Natural killer cell (primary cell): ENCODE measurements around the gene LANCL1. TPM values are rescaled to one million over a fixed set of nuclear protein-coding genes. Genes with fewer than 3 reads are reported as not detected.
"Not testable (repeated sequence)": the region's sequence is repeated elsewhere in the genome, so short reads cannot be mapped to it uniquely, and the experiment has no call there.

Experiments
- ATAC-seq, 3 donors: fragments of 150-1000 bp in 2 of 3; fragments of 200-7000 bp in 1 of 3; cut with Tn5 transposase; 1 replicate in 1 of 3; 2 replicates in 2 of 3; pipeline ENCODE4 v1.10.0; 2021; ENCODE audit warnings: mild to moderate bottlenecking in 2 of 3, moderate library complexity in 2 of 3
- DNase-seq, 2 donors: peaks; one replicate each; pipeline versions ENCODE4 v3.0.0 to v3.0.0-alpha.2; 2013 to 2021; ENCODE audit warnings: mixed read lengths in 1 of 2
- H3K27ac ChIP-seq: one replicate; pipeline ENCODE4 v1.5.1; 2013; ENCODE audit warnings: mild to moderate bottlenecking, low read length
- H3K27me3 ChIP-seq: one replicate; pipeline ENCODE4 v1.6.1; 2013; ENCODE audit warnings: low read length; ENCODE audit not compliant: control insufficient read depth, insufficient read depth
- H3K36me3 ChIP-seq: one replicate; pipeline ENCODE4 v1.6.1; 2013; ENCODE audit warnings: low read length; ENCODE audit not compliant: control insufficient read depth, insufficient read depth
- H3K4me1 ChIP-seq: one replicate; pipeline ENCODE4 v1.6.1; 2013; ENCODE audit warnings: low read length; ENCODE audit not compliant: control insufficient read depth, insufficient read depth
- H3K4me3 ChIP-seq: one replicate; pipeline ENCODE4 v1.5.1; 2013; ENCODE audit warnings: low read length
- H3K9me3 ChIP-seq: one replicate; pipeline ENCODE4 v1.6.1; 2013; ENCODE audit warnings: low read length; ENCODE audit not compliant: control insufficient read depth, insufficient read depth
- H3K27ac Mint-ChIP-seq, 2 donors: one replicate each; pipeline ENCODE4 v1.8.0; 2022; ENCODE audit warnings: mild to moderate bottlenecking in 2 of 2, mixed read lengths in 2 of 2, moderate library complexity in 1 of 2
- H3K27me3 Mint-ChIP-seq, 2 donors: one replicate each; pipeline ENCODE4 v1.8.0; 2022; ENCODE audit warnings: low read depth in 2 of 2, mixed read lengths in 2 of 2
- H3K36me3 Mint-ChIP-seq: one replicate; pipeline ENCODE4 v1.8.0; 2022; ENCODE audit warnings: mixed read lengths
- H3K4me1 Mint-ChIP-seq, 2 donors: one replicate each; pipeline ENCODE4 v1.8.0; 2022; ENCODE audit warnings: mixed read lengths in 2 of 2
- H3K4me3 Mint-ChIP-seq: one replicate; pipeline ENCODE4 v1.8.0; 2022; ENCODE audit warnings: mild to moderate bottlenecking, moderate library complexity, mixed read lengths
- H3K9me3 Mint-ChIP-seq, 2 donors: one replicate each; pipeline ENCODE4 v1.8.0; 2022; ENCODE audit warnings: mixed read lengths in 2 of 2
- WGBS: methylation state at CpG from one replicate; pipeline ENCODE4 v1.1.7; 2013; ENCODE audit warnings: missing lambda C conversion rate; ENCODE audit not compliant: insufficient coverage; 5-methylcytosine and 5-hydroxymethylcytosine counted together
- intact Hi-C: fragments of 100-400 bp; cut with micrococcal nuclease; formaldehyde crosslinking; loops from one replicate; pipeline ENCODE4 v1.14.2; 2022
- total RNA-seq, 4 donors: library from RNA; stranded (reverse); fragments of 120-200 nt in 1 of 4; gene quantifications; one replicate each; pipeline versions ENCODE4 v1.2.3 to v1.2.4, GENCODE V29; 2013 to 2022
- TF ChIP-seq, protein P1 (sequence below): fragments of 200-600 bp; IDR thresholded peaks from one replicate; pipeline ENCODE4 v1.8.0; 2022; ENCODE audit warnings: antibody characterized with exemption

Gene LANCL1
- total RNA-seq, 3 donors from 2014 or later (not counting 1 experiment from before 2014, with no cell fraction given) = 21.0 to 27.0 (median 24.4) TPM

DNA sequence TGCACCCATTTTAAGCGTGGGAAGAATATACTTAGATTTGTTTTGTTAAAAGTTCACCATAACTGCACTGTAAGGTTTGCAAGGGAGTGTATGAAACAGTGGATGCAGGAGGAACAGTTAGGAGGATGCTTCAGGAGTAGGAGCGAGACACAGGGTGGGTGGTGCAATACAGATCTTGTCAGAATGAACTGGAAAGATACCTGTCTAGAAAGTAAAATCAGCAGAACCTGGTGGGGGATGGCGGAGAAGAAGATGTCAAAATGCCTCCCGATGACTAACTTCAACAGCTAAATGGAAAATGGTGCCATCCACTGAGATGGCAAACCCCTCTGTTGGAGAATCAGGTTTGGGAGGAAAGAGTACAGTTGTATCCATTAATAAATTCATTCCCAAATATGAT, 18.2 kb downstream of the LANCL1 start:
- Mint-ChIP-seq H3K4me3 (no peak overlapping the region), H3K9me3 (no peaks in the 10 kb centered on the region), H3K27me3 (no peaks in the 10 kb centered on the region), H3K4me1 (peaks cover 4 to 15% of the 10 kb centered on the region in 2 donors), H3K36me3 (no peaks in the 10 kb centered on the region), H3K27ac (peak overlapping the region in 1 of 2 donors; percentile 15)
- Histone ChIP-seq H3K27me3 (no peaks in the 10 kb centered on the region), H3K4me1 (no peaks in the 10 kb centered on the region), H3K9me3 (no peaks in the 10 kb centered on the region), H3K4me3 (no peak overlapping the region), H3K27ac (no peak overlapping the region), H3K36me3 (peaks cover 25% of the 10 kb centered on the region)
- intact Hi-C loops = no loop called here
- 98% methylated on average over 4 of the region's 4 CpGs for WGBS
- TF ChIP-seq, protein P1, sequence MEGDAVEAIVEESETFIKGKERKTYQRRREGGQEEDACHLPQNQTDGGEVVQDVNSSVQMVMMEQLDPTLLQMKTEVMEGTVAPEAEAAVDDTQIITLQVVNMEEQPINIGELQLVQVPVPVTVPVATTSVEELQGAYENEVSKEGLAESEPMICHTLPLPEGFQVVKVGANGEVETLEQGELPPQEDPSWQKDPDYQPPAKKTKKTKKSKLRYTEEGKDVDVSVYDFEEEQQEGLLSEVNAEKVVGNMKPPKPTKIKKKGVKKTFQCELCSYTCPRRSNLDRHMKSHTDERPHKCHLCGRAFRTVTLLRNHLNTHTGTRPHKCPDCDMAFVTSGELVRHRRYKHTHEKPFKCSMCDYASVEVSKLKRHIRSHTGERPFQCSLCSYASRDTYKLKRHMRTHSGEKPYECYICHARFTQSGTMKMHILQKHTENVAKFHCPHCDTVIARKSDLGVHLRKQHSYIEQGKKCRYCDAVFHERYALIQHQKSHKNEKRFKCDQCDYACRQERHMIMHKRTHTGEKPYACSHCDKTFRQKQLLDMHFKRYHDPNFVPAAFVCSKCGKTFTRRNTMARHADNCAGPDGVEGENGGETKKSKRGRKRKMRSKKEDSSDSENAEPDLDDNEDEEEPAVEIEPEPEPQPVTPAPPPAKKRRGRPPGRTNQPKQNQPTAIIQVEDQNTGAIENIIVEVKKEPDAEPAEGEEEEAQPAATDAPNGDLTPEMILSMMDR = no peak
- no peak for DNase-seq
- no peak for ATAC-seq

DNA sequence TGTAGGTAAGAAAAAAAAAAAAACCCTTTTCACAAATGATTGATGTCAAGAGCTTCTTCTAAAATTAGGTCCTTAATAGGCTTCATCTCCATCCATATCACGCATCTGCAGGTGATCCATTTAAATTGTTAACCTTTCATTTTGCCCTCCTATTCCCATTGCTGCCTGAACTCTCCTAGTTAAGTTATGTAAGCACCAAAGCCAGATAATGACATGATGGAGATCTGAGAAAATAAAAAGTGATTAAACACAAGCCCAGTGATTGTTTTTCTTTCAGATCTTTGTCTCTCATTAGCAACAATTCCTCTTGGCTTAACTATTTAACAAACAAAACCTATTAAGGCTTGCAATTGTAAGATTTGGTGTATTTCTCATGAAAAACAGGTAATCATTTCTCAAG, 20.0 kb downstream of the LANCL1 start:
- no peaks in the 10 kb centered on the region for H3K9me3 Mint-ChIP-seq
- DNase-seq = no peak

DNA sequence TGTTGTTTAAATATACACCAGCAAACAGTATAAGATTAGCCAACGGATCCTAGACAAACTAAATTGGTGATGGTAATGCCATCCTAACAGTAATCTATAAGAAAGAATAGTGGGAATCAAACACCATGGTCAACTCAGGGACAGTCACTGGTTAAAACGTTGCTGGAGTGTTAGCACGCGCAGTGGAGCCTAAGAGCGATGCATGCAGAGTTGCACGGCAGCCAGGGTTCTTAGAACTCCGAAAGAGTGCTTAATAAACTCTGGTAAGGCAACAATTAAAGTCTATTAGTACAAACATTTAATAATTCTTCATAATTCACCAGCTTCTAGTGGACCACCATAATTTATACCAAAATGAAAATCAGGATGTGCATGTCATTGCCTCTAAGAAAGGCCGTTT, 22.2 kb downstream of the LANCL1 start:
- TF ChIP-seq, protein P1 = no peak
- Histone ChIP-seq H3K36me3 (peaks cover 23% of the 10 kb centered on the region), H3K9me3 (no peaks in the 10 kb centered on the region), H3K27me3 (no peaks in the 10 kb centered on the region), H3K27ac (no peak overlapping the region), H3K4me1 (no peaks in the 10 kb centered on the region), H3K4me3 (no peak overlapping the region)
- Mint-ChIP-seq H3K9me3 (no peaks in the 10 kb centered on the region), H3K27me3 (no peaks in the 10 kb centered on the region), H3K4me3 (no peak overlapping the region), H3K4me1 (peaks cover 6 to 23% of the 10 kb centered on the region in 2 donors), H3K27ac (no peak overlapping the region), H3K36me3 (peaks cover 11% of the 10 kb centered on the region)
- WGBS = 94% methylated on average over 8 of the region's 8 CpGs
- intact Hi-C loops = no loop called here
- no peak for ATAC-seq
- no peak for DNase-seq

More for the DNA sequence above, 20.0 kb downstream of the LANCL1 start:
- H3K4me1 Mint-ChIP-seq = peaks cover 0 to 15% of the 10 kb centered on the region in 2 donors
- no peaks in the 10 kb centered on the region for H3K9me3 ChIP-seq
- H3K27ac Mint-ChIP-seq = peak overlapping the region in 1 of 2 donors; percentile 9
- no peaks in the 10 kb centered on the region for H3K36me3 Mint-ChIP-seq
- no peak overlapping the region for H3K27ac ChIP-seq
- TF ChIP-seq, protein P1 = no peak
- H3K4me3 ChIP-seq = no peak overlapping the region
- no peak for ATAC-seq
- H3K36me3 ChIP-seq = peaks cover 25% of the 10 kb centered on the region
- H3K27me3 ChIP-seq = no peaks in the 10 kb centered on the region
- H3K4me3 Mint-ChIP-seq = no peak overlapping the region
- no peaks in the 10 kb centered on the region for H3K27me3 Mint-ChIP-seq
- WGBS = 100% methylated on average over 1 of the region's 1 CpG
- H3K4me1 ChIP-seq = no peaks in the 10 kb centered on the region
- intact Hi-C loops = no loop called here

DNA sequence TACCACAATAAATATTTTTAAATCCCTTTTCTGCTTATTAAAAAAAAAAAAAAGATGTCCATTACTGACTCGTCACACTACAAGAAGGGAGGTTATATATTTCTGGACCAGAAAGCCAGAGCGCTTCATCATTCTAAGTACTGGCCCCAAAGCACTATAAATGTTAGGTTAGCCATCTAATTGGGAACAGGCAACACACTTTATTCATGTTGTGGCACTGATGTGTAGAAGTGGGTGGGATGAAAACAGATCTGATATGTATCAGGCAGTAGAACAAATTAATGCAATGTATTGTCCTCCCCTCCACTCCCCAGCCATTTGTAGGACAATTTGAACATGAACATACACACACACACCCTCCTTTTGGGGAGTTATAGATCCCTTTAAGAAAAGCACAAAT, 24.4 kb downstream of the LANCL1 start:
- intact Hi-C loops = no loop called here
- H3K27ac ChIP-seq = no peak overlapping the region
- ATAC-seq (no peak), DNase-seq (no peak)
- Mint-ChIP-seq H3K36me3 (peaks cover 23% of the 10 kb centered on the region), H3K27me3 (no peaks in the 10 kb centered on the region), H3K9me3 (peaks cover 5 to 7% of the 10 kb centered on the region in 2 donors), H3K27ac (no peak overlapping the region), H3K4me1 (peaks cover 13 to 23% of the 10 kb centered on the region in 2 donors), H3K4me3 (no peak overlapping the region)
- TF ChIP-seq, protein P1 = no peak
- peaks cover 17% of the 10 kb centered on the region for H3K36me3 ChIP-seq
- H3K4me3 ChIP-seq = no peak overlapping the region
- no peaks in the 10 kb centered on the region for H3K9me3 ChIP-seq
- WGBS = 100% methylated on average over 1 of the region's 2 CpGs
- H3K27me3 ChIP-seq = no peaks in the 10 kb centered on the region
- no peaks in the 10 kb centered on the region for H3K4me1 ChIP-seq

DNA sequence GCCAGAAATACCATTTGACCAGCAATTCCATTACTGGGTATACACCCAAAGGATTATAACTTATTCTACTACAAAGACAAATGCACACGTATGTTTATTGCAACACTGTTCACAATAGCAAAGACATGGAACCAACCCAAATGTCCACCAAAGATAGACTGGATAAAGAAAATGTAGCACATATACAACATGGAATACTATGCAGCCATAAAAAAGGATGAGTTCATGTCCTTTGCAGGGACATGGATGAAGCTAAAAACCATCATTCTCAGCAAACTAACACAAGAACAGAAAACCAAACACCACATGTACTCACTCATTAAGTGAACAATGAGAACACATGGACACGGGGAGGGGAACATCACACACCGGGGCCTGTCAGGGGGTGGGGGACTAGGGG, 25.6 kb downstream of the LANCL1 start:
- ATAC-seq, DNase-seq, H3K9me3 ChIP-seq, intact Hi-C loops, H3K27me3 ChIP-seq, H3K27ac Mint-ChIP-seq, H3K4me1 ChIP-seq, H3K27me3 Mint-ChIP-seq, H3K27ac ChIP-seq, H3K4me3 Mint-ChIP-seq, H3K4me3 ChIP-seq: not testable (repeated sequence)
- H3K36me3 ChIP-seq = peaks cover 16% of the 10 kb centered on the region
- Mint-ChIP-seq H3K9me3 (peaks cover 5 to 12% of the 10 kb centered on the region in 2 donors), H3K36me3 (peaks cover 30% of the 10 kb centered on the region), H3K4me1 (peaks cover 19 to 25% of the 10 kb centered on the region in 2 donors)
- 100% methylated on average over 3 of the region's 3 CpGs for WGBS
